HL-60 (cell line): ENCODE data around the gene DOHH.
A peak's percentile ranks its signal among the peaks of the same experiment; 100 is the strongest.

ENCODE experiments used
- DNase-seq, 2 experiments: peaks; one replicate each; pipeline ENCODE4 v3.0.0-alpha.2; 2010 to 2020; ENCODE audit warnings: low read depth in 1 of 2, low spot score in 1 of 2
- H3K27ac ChIP-seq: fragments of 250-450 bp; sonication (Bioruptor Pico); replicated peaks from 2 replicates; pipeline ENCODE4 v1.5.1; 2020; ENCODE audit warnings: mild to moderate bottlenecking, moderate library complexity
- H3K27me3 ChIP-seq: fragments of 250-450 bp; sonication (Bioruptor Pico); 2 replicates; pipeline ENCODE4 v1.5.1; 2021; ENCODE audit warnings: mild to moderate bottlenecking, moderate library complexity; ENCODE audit not compliant: insufficient read depth, poor library complexity, severe bottlenecking
- H3K4me3 ChIP-seq: replicated peaks from 2 replicates; pipeline ENCODE4 v1.5.1; 2011; ENCODE audit warnings: mild to moderate bottlenecking, control low read depth, low read length; ENCODE audit not compliant: insufficient read depth
- CTCF ChIP-seq: IDR thresholded peaks from one replicate; pipeline ENCODE4 v1.5.1; 2011; ENCODE audit warnings: low read length, control low read depth, inconsistent platforms; ENCODE audit not compliant: insufficient read depth
- GABPA ChIP-seq: IDR thresholded peaks from 2 replicates; pipeline ENCODE4 v1.6.1; 2012; ENCODE audit warnings: low read depth
- POLR2AphosphoS5 ChIP-seq: IDR thresholded peaks from 2 replicates; pipeline ENCODE4 v1.6.1; 2012; ENCODE audit warnings: low read depth
- REST ChIP-seq: IDR thresholded peaks from 2 replicates; pipeline ENCODE4 v1.6.1; 2012; ENCODE audit warnings: low read depth; ENCODE audit not compliant: insufficient replicate concordance
- SPI1 ChIP-seq: IDR thresholded peaks from 2 replicates; pipeline ENCODE4 v1.6.1; 2012; ENCODE audit warnings: low read depth, mild to moderate bottlenecking, borderline replicate concordance

The DOHH gene

GRCh38 chr19:3466635-3467034 is 33.8 kb downstream of the DOHH start:
- Histone ChIP-seq H3K27me3 (no peaks in the 10 kb centered on the region), H3K4me3 (no peak overlapping the region), H3K27ac (no peak overlapping the region)
- no peak for TF ChIP-seq REST
- TF ChIP-seq POLR2AphosphoS5: no peak
- no peak for TF ChIP-seq GABPA
- no peak for TF ChIP-seq CTCF
- no peak for TF ChIP-seq SPI1
- DNase-seq: no peak

GRCh38 chr19:3465552-3465951 is 34.9 kb downstream of the DOHH start:
- H3K27me3 ChIP-seq: no peaks in the 10 kb centered on the region
- TF ChIP-seq SPI1 (no peak), POLR2AphosphoS5 (no peak), GABPA (no peak), CTCF (no peak), REST (no peak)
- no peak overlapping the region for H3K27ac ChIP-seq
- no peak for DNase-seq
- H3K4me3 ChIP-seq: no peak overlapping the region

- no peaks in the 10 kb centered on the region for H3K27me3 ChIP-seq
- no peak for DNase-seq
- H3K27ac ChIP-seq: no peak overlapping the region
- peak; percentile 16; the same call in 1 of the 2 replicates for TF ChIP-seq SPI1
- no peak for TF ChIP-seq CTCF
- H3K4me3 ChIP-seq: no peak overlapping the region
Observed at GRCh38 chr19:3464587-3465235, 35.8 kb downstream of the DOHH start.
